HepG2 (cell line): ENCODE results near the gene OR10V1. TPM values are rescaled to one million over a fixed set of nuclear protein-coding genes. Genes with fewer than 3 reads are reported as not detected.

Experiments used
- ATAC-seq: fragments of 200-7000 bp; cut with Tn5 transposase; 3 replicates; pipeline ENCODE4 v1.9.1; 2020; ENCODE audit warnings: mild to moderate bottlenecking, moderate library complexity
- BruUV-seq: library from RNA; stranded (reverse); fragments of 400-500 nt; replicated peaks from 2 replicates; lab custom pipeline; 2021; lab: Mats Ljungman, UMichigan
- CTCF ChIA-PET: fragments of 300-600 bp; formaldehyde crosslinking; extraction: SDS; loops from one replicate; lab custom pipeline; 2021; ENCODE audit warnings: low total read pairs, inconsistent platforms, low intra/inter-chr PET ratio; lab: Yijun Ruan, JAX
- POLR2A ChIA-PET: fragments of 350-600 bp; sonication (Branson Sonifier 250); formaldehyde crosslinking; loops from one replicate; lab custom pipeline; 2020; ENCODE audit warnings: antibody characterized with exemption, inconsistent platforms; lab: Yijun Ruan, JAX
- DNase-seq: peaks from one replicate; pipeline ENCODE4 v3.0.0-alpha.2; 2015; ENCODE audit warnings: low spot score
- FAIRE-seq: peaks from 3 replicates; lab custom pipeline; 2011; peaks lifted over from hg19 to GRCh38; lab: Jason Lieb, UNC
- H2AFZ ChIP-seq: one replicate; pipeline ENCODE4 v1.6.1; 2011; ENCODE audit warnings: low read length, inconsistent platforms
- H3K27ac ChIP-seq: fragments of 300-600 bp; 3 replicates; pipeline ENCODE4 v1.8.0; 2011; ENCODE audit warnings: mixed run types, mild to moderate bottlenecking, mixed read lengths, low read length, inconsistent platforms; ENCODE audit not compliant: insufficient read depth; ENCODE audit errors: extremely low read length
- H3K27me3 ChIP-seq, 2 experiments: fragments of 200-600 bp in 1 of 2; 2 replicates in 1 of 2; 3 replicates in 1 of 2; pipeline versions ENCODE4 v1.6.0 to v1.8.0; 2011; ENCODE audit warnings: low read length in 2 of 2, mild to moderate bottlenecking in 2 of 2, moderate library complexity in 2 of 2, inconsistent platforms in 1 of 2; ENCODE audit not compliant: insufficient read depth in 2 of 2, control insufficient read depth in 1 of 2
- H3K36me3 ChIP-seq, 2 experiments: fragments of 200-600 bp in 1 of 2; replicated peaks in 1 of 2; 2 replicates in 1 of 2; 3 replicates in 1 of 2; pipeline versions ENCODE4 v1.5.1 to v1.8.0; 2011; ENCODE audit warnings: low read length in 2 of 2, inconsistent platforms in 1 of 2; ENCODE audit not compliant: insufficient read depth in 2 of 2, control insufficient read depth in 1 of 2
- H3K4me1 ChIP-seq: 2 replicates; pipeline ENCODE4 v1.5.1; 2012; ENCODE audit warnings: low read length, inconsistent platforms; ENCODE audit not compliant: insufficient read depth
- H3K4me2 ChIP-seq: 2 replicates; pipeline ENCODE4 v1.6.0; 2011; ENCODE audit warnings: low read depth, low read length, inconsistent platforms
- H3K4me3 ChIP-seq, 3 experiments: fragments of 200-600 bp in 1 of 3; sonication (generic), shearing (Covaris generic) in 1 of 3; replicated peaks in 1 of 3; 2 replicates each; pipeline ENCODE4 v1.5.1; 2011 to 2016; ENCODE audit warnings: low read length in 3 of 3, inconsistent platforms in 2 of 3, low read depth in 2 of 3, mild to moderate bottlenecking in 2 of 3, control low read depth in 1 of 3, mixed read lengths in 1 of 3; ENCODE audit not compliant: insufficient read depth in 1 of 3
- H3K79me2 ChIP-seq: one replicate; pipeline ENCODE4 v1.6.1; 2011; ENCODE audit warnings: low read length, inconsistent platforms; ENCODE audit not compliant: insufficient read depth
- H3K9ac ChIP-seq: 2 replicates; pipeline ENCODE4 v1.6.0; 2011; ENCODE audit warnings: mild to moderate bottlenecking, low read depth, low read length, inconsistent platforms; ENCODE audit not compliant: insufficient read depth
- H3K9me3 ChIP-seq: 2 replicates; pipeline ENCODE4 v1.5.1; 2012; ENCODE audit warnings: mild to moderate bottlenecking, low read length
- H4K20me1 ChIP-seq: 2 replicates; pipeline ENCODE4 v1.6.0; 2011; ENCODE audit warnings: inconsistent platforms, mild to moderate bottlenecking, low read length, moderate library complexity; ENCODE audit not compliant: insufficient read depth
- FOXJ3 ChIP-seq: sonication (generic); formaldehyde crosslinking; IDR thresholded peaks from 2 replicates; pipeline ENCODE4 v1.4.0; 2020; ENCODE audit warnings: missing genetic modification reagents, mild to moderate bottlenecking, borderline replicate concordance
- HDAC6 ChIP-seq: fragments of 200-600 bp; sonication (generic); IDR thresholded peaks from 2 replicates; pipeline ENCODE4 v1.7.0; 2017; ENCODE audit warnings: mild to moderate bottlenecking, antibody characterized with exemption, low read length, low read depth
- HNRNPL ChIP-seq: fragments of 200-400 bp; formaldehyde crosslinking; IDR thresholded peaks from 2 replicates; pipeline ENCODE4 v1.6.1; 2017; ENCODE audit warnings: mild to moderate bottlenecking, low read depth, low read length
- NR2C2 ChIP-seq: sonication (generic); formaldehyde crosslinking; IDR thresholded peaks from 2 replicates; pipeline ENCODE4 v1.4.0; 2020; ENCODE audit warnings: missing genetic modification reagents, mild to moderate bottlenecking, moderate library complexity, borderline replicate concordance
- SNAI1 ChIP-seq: sonication (generic); formaldehyde crosslinking; IDR thresholded peaks from 2 replicates; pipeline ENCODE4 v1.5.0; 2020; ENCODE audit warnings: mild to moderate bottlenecking, missing genetic modification reagents, borderline replicate concordance
- ZBTB21 ChIP-seq: sonication (generic); formaldehyde crosslinking; IDR thresholded peaks from 2 replicates; pipeline ENCODE4 v1.4.0; 2020; ENCODE audit warnings: missing genetic modification reagents
- ZFYVE20 ChIP-seq: sonication (generic); formaldehyde crosslinking; IDR thresholded peaks from 2 replicates; pipeline ENCODE4 v1.8.0; 2023; ENCODE audit warnings: low read depth, mild to moderate bottlenecking, moderate library complexity, missing genetic modification reagents, borderline replicate concordance
- ZNF446 ChIP-seq: sonication (generic); formaldehyde crosslinking; IDR thresholded peaks from 2 replicates; pipeline ENCODE4 v1.5.0; 2020; ENCODE audit warnings: mild to moderate bottlenecking, missing genetic modification reagents
- ZNF589 ChIP-seq: sonication (generic); formaldehyde crosslinking; conservative IDR thresholded peaks from 2 replicates; pipeline ENCODE4 v1.8.0; 2022; ENCODE audit warnings: mild to moderate bottlenecking, moderate library complexity, missing genetic modification reagents
- in situ Hi-C: cut with HindIII; loops from 2 replicates; pipeline ENCODE4 v1.10.0; 2017; ENCODE audit warnings: low pct_unique_long_range_greater_than_20kb; ENCODE audit not compliant: extremely low pct_ligation_motif_present
- intact Hi-C: fragments of 100-400 bp; cut with micrococcal nuclease; formaldehyde crosslinking; loops from one replicate; pipeline ENCODE4 v1.10.0; 2022; ENCODE audit not compliant: unreplicated experiment
- polyA plus RNA-seq, 8 experiments: library from polyadenylated mRNA; depleted of rRNA in 3 of 8; stranded (reverse) in 7 of 8; unstranded in 1 of 8; fragments of >200 nt; fragmentation: Illumina TruSeq in 4 of 8; extraction: Trizol in 4 of 8; gene quantifications; 2 replicates each; pipeline versions ENCODE4 v1.2.1 to v1.2.3, GENCODE V29; 2011 to 2016; ENCODE audit warnings: low read depth in 4 of 8, missing spikeins in 1 of 8, mixed read lengths in 1 of 8; ENCODE audit not compliant: insufficient read depth in 1 of 8
- total RNA-seq, 5 experiments: library from RNA; depleted of rRNA; stranded (reverse); fragments of >200 nt; fragmentation: Illumina TruSeq; extraction: Trizol; gene quantifications; 2 replicates each; pipeline ENCODE4 v1.2.3, GENCODE V29; 2016; ENCODE audit warnings: low read depth in 1 of 5
- TF ChIP-seq, protein P1 (sequence below): sonication (generic); formaldehyde crosslinking; IDR thresholded peaks from 2 replicates; pipeline ENCODE4 v1.4.0; 2020; ENCODE audit warnings: low read depth, mild to moderate bottlenecking, missing genetic modification reagents
- TF ChIP-seq, protein P2 (sequence below): sonication (generic); formaldehyde crosslinking; IDR thresholded peaks from 2 replicates; pipeline ENCODE4 v1.4.0; 2020; ENCODE audit warnings: low read depth, mild to moderate bottlenecking, missing genetic modification reagents
- TF ChIP-seq, protein P3 (sequence below): sonication (generic); formaldehyde crosslinking; IDR thresholded peaks from 2 replicates; pipeline ENCODE4 v1.4.0; 2020; ENCODE audit warnings: mild to moderate bottlenecking, missing genetic modification reagents
- TF ChIP-seq, protein P4 (sequence below): sonication (generic); formaldehyde crosslinking; IDR thresholded peaks from 2 replicates; pipeline ENCODE4 v1.9.0; 2022; ENCODE audit warnings: missing genetic modification reagents, mild to moderate bottlenecking, borderline replicate concordance

Gene OR10V1
- total and polyA plus RNA-seq, 2 of the 13 experiments (the other 11 are each of a cell fraction or from before 2014, with no cell fraction given) = not detected

DNA sequence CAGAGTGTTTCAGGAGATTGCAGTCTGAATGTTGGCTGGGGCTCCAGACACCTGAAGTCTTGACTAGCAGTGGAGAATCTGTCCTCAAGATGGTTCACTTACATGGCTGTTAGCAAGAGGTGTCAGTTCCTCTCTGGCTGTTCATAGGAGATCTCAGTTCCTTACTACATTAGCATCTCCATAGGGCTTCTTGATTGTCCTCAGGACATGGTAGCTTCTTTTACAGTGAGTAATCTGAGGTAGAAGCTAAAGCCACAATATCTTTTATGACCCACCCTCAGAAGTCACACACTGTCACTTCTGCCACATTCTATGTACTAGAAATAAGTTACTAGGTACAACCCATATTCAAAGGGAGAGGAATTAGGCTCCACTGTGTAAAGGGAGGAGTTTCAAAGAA is 34.3 kb downstream of the OR10V1 start:
- no peak for DNase-seq
- ChIA-PET POLR2A (interaction anchor here (1.0 kb wide), 1 partner anchor 10 kb away, joined by 8 read pairs; the partner anchor contains the start of gene PATL1), CTCF (no interaction called here)
- no peaks in the 10 kb centered on the region for H3K36me3 ChIP-seq
- no peaks in the 10 kb centered on the region for H3K79me2 ChIP-seq
- H3K4me2 ChIP-seq = no peak overlapping the region
- H3K27ac ChIP-seq = no peak overlapping the region
- no peaks in the 10 kb centered on the region for H3K9me3 ChIP-seq
- H3K4me3 ChIP-seq = no peak overlapping the region
- H3K27me3 ChIP-seq = no peaks in the 10 kb centered on the region
- no peak for ATAC-seq
- H3K4me1 ChIP-seq = peaks cover 48% of the 10 kb centered on the region
- no peak overlapping the region for H3K9ac ChIP-seq
- no peaks in the 10 kb centered on the region for H4K20me1 ChIP-seq
- TF ChIP-seq, protein P1, sequence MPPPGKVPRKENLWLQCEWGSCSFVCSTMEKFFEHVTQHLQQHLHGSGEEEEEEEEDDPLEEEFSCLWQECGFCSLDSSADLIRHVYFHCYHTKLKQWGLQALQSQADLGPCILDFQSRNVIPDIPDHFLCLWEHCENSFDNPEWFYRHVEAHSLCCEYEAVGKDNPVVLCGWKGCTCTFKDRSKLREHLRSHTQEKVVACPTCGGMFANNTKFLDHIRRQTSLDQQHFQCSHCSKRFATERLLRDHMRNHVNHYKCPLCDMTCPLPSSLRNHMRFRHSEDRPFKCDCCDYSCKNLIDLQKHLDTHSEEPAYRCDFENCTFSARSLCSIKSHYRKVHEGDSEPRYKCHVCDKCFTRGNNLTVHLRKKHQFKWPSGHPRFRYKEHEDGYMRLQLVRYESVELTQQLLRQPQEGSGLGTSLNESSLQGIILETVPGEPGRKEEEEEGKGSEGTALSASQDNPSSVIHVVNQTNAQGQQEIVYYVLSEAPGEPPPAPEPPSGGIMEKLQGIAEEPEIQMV = no peak
- TF ChIP-seq, protein P2, sequence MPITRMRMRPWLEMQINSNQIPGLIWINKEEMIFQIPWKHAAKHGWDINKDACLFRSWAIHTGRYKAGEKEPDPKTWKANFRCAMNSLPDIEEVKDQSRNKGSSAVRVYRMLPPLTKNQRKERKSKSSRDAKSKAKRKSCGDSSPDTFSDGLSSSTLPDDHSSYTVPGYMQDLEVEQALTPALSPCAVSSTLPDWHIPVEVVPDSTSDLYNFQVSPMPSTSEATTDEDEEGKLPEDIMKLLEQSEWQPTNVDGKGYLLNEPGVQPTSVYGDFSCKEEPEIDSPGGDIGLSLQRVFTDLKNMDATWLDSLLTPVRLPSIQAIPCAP (CRISPR knock-in tag) = no peak
- TF ChIP-seq ZBTB21 (CRISPR knock-in tag) (no peak), SNAI1 (CRISPR knock-in tag) (no peak), ZNF589 (CRISPR knock-in tag) (no peak), ZFYVE20 (CRISPR knock-in tag) (no peak), HDAC6 (no peak), NR2C2 (CRISPR knock-in tag) (no peak), HNRNPL (no peak), FOXJ3 (CRISPR knock-in tag) (no peak), ZNF446 (CRISPR knock-in tag) (no peak)
- TF ChIP-seq, protein P3, sequence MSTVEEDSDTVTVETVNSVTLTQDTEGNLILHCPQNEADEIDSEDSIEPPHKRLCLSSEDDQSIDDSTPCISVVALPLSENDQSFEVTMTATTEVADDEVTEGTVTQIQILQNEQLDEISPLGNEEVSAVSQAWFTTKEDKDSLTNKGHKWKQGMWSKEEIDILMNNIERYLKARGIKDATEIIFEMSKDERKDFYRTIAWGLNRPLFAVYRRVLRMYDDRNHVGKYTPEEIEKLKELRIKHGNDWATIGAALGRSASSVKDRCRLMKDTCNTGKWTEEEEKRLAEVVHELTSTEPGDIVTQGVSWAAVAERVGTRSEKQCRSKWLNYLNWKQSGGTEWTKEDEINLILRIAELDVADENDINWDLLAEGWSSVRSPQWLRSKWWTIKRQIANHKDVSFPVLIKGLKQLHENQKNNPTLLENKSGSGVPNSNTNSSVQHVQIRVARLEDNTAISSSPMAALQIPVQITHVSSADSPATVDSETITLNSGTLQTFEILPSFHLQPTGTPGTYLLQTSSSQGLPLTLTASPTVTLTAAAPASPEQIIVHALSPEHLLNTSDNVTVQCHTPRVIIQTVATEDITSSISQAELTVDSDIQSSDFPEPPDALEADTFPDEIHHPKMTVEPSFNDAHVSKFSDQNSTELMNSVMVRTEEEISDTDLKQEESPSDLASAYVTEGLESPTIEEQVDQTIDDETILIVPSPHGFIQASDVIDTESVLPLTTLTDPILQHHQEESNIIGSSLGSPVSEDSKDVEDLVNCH = no peak
- TF ChIP-seq, protein P4, sequence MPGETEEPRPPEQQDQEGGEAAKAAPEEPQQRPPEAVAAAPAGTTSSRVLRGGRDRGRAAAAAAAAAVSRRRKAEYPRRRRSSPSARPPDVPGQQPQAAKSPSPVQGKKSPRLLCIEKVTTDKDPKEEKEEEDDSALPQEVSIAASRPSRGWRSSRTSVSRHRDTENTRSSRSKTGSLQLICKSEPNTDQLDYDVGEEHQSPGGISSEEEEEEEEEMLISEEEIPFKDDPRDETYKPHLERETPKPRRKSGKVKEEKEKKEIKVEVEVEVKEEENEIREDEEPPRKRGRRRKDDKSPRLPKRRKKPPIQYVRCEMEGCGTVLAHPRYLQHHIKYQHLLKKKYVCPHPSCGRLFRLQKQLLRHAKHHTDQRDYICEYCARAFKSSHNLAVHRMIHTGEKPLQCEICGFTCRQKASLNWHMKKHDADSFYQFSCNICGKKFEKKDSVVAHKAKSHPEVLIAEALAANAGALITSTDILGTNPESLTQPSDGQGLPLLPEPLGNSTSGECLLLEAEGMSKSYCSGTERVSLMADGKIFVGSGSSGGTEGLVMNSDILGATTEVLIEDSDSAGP (CRISPR knock-in tag) = no peak
- TF ChIP-seq, all 625 proteins: peak for 0
- in situ Hi-C loops = loop anchor here (5.0 to 25.0 kb wide), 3 partner anchors 125 to 492 kb away; no protein-coding TSS in a partner anchor
- intact Hi-C loops = no loop called here
- no peak overlapping the region for H2AFZ ChIP-seq
- no TSS peak for BruUV-seq
- no peak for FAIRE-seq
